Gastrocnemius medialis (tissue), 4 donors: ENCODE measurements around the gene KCTD10. TPM values are rescaled to one million over a fixed set of nuclear protein-coding genes. Genes with fewer than 3 reads are reported as not detected.

Source experiments
- ATAC-seq, 2 donors: fragments of 150-250 bp; one replicate each; pipeline ENCODE4 v1.9.1; 2016
- DNase-seq, 2 donors: peaks; one replicate each; pipeline ENCODE4 v3.0.0-alpha.2; 2019
- H3K27ac ChIP-seq, 4 donors: fragments of 200-600 bp; sonication (generic); 1 replicate in 1 of 4; 2 replicates in 3 of 4; pipeline ENCODE4 v1.5.1; 2016 to 2018; ENCODE audit warnings: mild to moderate bottlenecking in 2 of 4, moderate library complexity in 1 of 4
- H3K27me3 ChIP-seq, 3 donors: fragments of 200-600 bp; sonication (generic) in 2 of 3; 1 replicate in 1 of 3; 2 replicates in 2 of 3; pipeline versions ENCODE4 v1.5.1 to v1.6.0; 2016 to 2019; ENCODE audit warnings: mild to moderate bottlenecking in 1 of 3, moderate library complexity in 1 of 3
- H3K36me3 ChIP-seq, 2 donors: fragments of 200-600 bp; sonication (generic) in 1 of 2; one replicate each; pipeline ENCODE4 v1.5.1; 2017 to 2018
- H3K4me1 ChIP-seq, 2 donors: fragments of 200-600 bp; sonication (generic) in 1 of 2; one replicate each; pipeline ENCODE4 v1.5.1; 2016 to 2017; ENCODE audit warnings: mild to moderate bottlenecking in 2 of 2
- H3K4me3 ChIP-seq, 4 donors: fragments of 200-600 bp; sonication (generic) in 3 of 4; 1 replicate in 1 of 4; 2 replicates in 3 of 4; pipeline ENCODE4 v1.5.1; 2016 to 2019; ENCODE audit warnings: mild to moderate bottlenecking in 2 of 4
- H3K9me3 ChIP-seq, 3 donors: fragments of 200-600 bp; sonication (generic) in 2 of 3; 1 replicate in 1 of 3; 2 replicates in 2 of 3; pipeline ENCODE4 v1.5.1; 2016 to 2019
- POLR2A ChIP-seq, 2 donors: fragments of 450-650 bp; IDR thresholded peaks; one replicate each; pipeline ENCODE4 v1.6.1; 2017; ENCODE audit warnings: antibody characterized with exemption in 2 of 2, mild to moderate bottlenecking in 2 of 2, moderate library complexity in 2 of 2
- in situ Hi-C, 4 donors: fragments of 200-750 bp; cut with MboI; loops; one replicate each; pipeline versions ENCODE4 v1.15.0 to v1.8.0; 2017; ENCODE audit warnings: low sequenced_read_pairs in 4 of 4
- intact Hi-C: fragments of 100-400 bp; cut with DNase I; formaldehyde crosslinking; loops from one replicate; pipeline ENCODE4 v1.15.1; 2023; ENCODE audit warnings: low total_unique reads
- total RNA-seq, 4 donors: library from RNA; depleted of rRNA; stranded (reverse); fragments of >200 nt; gene quantifications; one replicate each; pipeline versions ENCODE4 v1.1.0 to v1.2.3, GENCODE V29; 2016
- TF ChIP-seq, protein P1 (sequence below), 5 experiments: fragments of 450-650 bp in 3 of 5; fragments of 200-600 bp in 2 of 5; sonication (generic) in 2 of 5; IDR thresholded peaks in 4 of 5; conservative IDR thresholded peaks in 1 of 5; 1 replicate in 4 of 5; 2 replicates in 1 of 5; pipeline ENCODE4 v1.5.1; 2016 to 2019; ENCODE audit warnings: antibody characterized with exemption in 5 of 5, mild to moderate bottlenecking in 3 of 5, moderate library complexity in 3 of 5

Gene KCTD10
- total RNA-seq, 4 donors from 2014 or later, result 7.5 to 14.8 (median 10.6) TPM

DNA sequence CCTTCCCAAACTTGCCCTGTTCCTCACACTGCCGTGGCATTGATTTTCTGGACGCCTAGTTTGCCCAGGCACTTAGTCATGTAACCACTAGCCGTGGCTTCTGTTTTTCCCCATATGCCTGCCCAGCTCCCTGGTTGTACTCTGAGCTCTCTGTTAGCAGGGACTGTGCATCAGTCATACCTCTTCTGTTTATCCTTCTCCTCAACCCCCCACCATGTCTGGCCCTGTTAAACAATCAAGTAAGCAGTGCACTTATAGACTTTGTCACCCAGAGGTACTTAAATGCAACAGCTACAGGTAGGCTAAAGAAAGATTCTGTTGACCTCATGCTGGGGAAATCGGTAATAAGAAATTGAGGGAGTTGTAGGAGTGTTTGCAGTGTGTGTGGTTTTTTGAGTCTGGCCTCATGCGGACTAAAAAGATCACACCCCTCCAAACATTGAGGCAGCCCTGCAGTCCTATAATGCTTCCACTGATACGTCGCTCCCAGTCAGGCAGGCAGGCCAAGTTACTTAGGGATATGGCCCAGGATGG, 17.3 kb upstream of the KCTD10 start:
- H3K27me3 ChIP-seq, result no peaks in the 10 kb centered on the region
- peaks cover 0 to 90% of the 10 kb centered on the region in 2 donors for H3K36me3 ChIP-seq
- H3K4me1 ChIP-seq, result peaks cover 0 to 16% of the 10 kb centered on the region in 2 donors
- ATAC-seq (no peak), DNase-seq (no peak)
- no peaks in the 10 kb centered on the region for H3K9me3 ChIP-seq
- in situ Hi-C loops (no loop called here), intact Hi-C loops (no loop called here)
- no peak overlapping the region for H3K27ac ChIP-seq
- TF ChIP-seq, protein P1, sequence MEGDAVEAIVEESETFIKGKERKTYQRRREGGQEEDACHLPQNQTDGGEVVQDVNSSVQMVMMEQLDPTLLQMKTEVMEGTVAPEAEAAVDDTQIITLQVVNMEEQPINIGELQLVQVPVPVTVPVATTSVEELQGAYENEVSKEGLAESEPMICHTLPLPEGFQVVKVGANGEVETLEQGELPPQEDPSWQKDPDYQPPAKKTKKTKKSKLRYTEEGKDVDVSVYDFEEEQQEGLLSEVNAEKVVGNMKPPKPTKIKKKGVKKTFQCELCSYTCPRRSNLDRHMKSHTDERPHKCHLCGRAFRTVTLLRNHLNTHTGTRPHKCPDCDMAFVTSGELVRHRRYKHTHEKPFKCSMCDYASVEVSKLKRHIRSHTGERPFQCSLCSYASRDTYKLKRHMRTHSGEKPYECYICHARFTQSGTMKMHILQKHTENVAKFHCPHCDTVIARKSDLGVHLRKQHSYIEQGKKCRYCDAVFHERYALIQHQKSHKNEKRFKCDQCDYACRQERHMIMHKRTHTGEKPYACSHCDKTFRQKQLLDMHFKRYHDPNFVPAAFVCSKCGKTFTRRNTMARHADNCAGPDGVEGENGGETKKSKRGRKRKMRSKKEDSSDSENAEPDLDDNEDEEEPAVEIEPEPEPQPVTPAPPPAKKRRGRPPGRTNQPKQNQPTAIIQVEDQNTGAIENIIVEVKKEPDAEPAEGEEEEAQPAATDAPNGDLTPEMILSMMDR (IDR thresholded peaks at IDR 0.05 in 4 of 5, conservative IDR thresholded peaks at IDR 0.05 in 1 of 5), result no peak
- TF ChIP-seq POLR2A (IDR thresholded peaks at IDR 0.05), result no peak
- H3K4me3 ChIP-seq, result no peak overlapping the region

DNA sequence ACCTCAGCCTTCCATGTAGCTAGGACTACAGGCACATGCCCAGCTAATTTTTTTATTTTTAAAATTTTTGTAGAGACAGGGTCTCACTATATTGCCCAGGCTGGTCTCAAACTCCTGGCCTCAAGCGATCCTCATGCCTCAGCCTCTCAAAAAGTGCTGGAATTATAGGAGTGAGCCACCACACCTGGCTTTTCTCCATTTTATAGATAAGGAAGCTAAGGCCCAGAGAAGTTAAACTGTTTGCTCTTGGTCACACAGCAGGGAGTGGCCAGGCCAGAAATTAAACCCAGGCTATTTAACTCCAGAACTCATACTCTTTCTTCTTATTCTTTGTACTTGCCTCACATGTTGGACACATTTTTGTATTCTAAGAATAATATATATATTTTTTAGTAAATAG, 16.8 kb upstream of the KCTD10 start:
- H3K4me3 ChIP-seq, result no peak overlapping the region
- H3K27ac ChIP-seq, result no peak overlapping the region
- in situ Hi-C loops, result no loop called here
- ATAC-seq (no peak), DNase-seq (no peak)
- H3K36me3 ChIP-seq, result peaks cover 0 to 90% of the 10 kb centered on the region in 2 donors
- intact Hi-C loops, result no loop called here
- TF ChIP-seq POLR2A (IDR thresholded peaks at IDR 0.05), result no peak
- TF ChIP-seq, protein P1 (IDR thresholded peaks at IDR 0.05 in 4 of 5, conservative IDR thresholded peaks at IDR 0.05 in 1 of 5), result no peak
- no peaks in the 10 kb centered on the region for H3K9me3 ChIP-seq
- no peaks in the 10 kb centered on the region for H3K27me3 ChIP-seq
- peaks cover 0 to 20% of the 10 kb centered on the region in 2 donors for H3K4me1 ChIP-seq

DNA sequence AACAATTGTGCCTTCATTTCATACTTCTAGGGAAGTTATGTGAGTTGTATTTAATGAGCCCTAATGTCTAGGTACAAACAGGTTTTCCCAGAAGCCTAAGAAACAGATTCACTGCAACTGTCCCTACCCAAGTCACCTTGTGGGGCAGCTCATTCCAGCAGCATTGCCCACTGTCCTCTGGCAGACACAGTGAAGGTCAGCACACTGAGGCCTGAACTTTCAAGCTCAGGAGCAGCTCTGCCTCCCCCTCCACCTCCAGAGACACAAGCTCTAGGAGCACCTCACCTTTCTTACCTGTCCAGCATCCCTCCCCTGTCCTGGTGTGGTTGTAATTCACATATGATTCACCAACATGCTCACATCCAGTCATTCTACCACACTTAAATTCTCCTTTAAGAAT, 16.0 kb upstream of the KCTD10 start:
- Histone ChIP-seq H3K27me3 (no peaks in the 10 kb centered on the region), H3K36me3 (peaks cover 0 to 90% of the 10 kb centered on the region in 2 donors), H3K4me3 (no peak overlapping the region), H3K9me3 (no peaks in the 10 kb centered on the region), H3K4me1 (peaks cover 0 to 22% of the 10 kb centered on the region in 2 donors), H3K27ac (no peak overlapping the region)
- ATAC-seq (no peak), DNase-seq (no peak)
- in situ Hi-C loops, result no loop called here
- intact Hi-C loops, result no loop called here
- no peak for TF ChIP-seq POLR2A (IDR thresholded peaks at IDR 0.05)
- TF ChIP-seq, protein P1 (IDR thresholded peaks at IDR 0.05 in 4 of 5, conservative IDR thresholded peaks at IDR 0.05 in 1 of 5), result no peak

DNA sequence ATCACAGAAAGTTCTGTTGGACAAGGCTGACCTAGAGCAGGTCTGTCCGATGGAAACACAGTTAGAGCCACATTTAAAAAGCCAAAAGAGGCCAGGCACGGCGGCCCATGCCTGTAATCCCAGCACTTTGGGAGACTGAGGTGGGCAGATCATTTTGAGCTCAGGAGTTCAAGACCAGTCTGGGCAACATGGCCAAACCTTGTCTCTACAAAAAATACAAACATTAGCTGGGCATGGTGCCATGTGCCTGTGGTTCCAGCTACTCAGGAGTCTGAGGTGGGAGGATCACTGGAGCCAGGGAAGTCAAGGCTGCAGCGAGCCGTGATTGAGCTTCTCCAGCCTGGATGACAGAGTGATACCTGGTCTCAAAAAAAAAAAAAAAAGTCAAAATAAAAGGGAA, 15.3 kb upstream of the KCTD10 start:
- DNase-seq (no peak), ATAC-seq (no peak)
- intact Hi-C loops (no loop called here), in situ Hi-C loops (no loop called here)
- H3K9me3 ChIP-seq, result no peaks in the 10 kb centered on the region
- no peak for TF ChIP-seq POLR2A (IDR thresholded peaks at IDR 0.05)
- TF ChIP-seq, protein P1 (IDR thresholded peaks at IDR 0.05 in 4 of 5, conservative IDR thresholded peaks at IDR 0.05 in 1 of 5), result no peak
- H3K4me1 ChIP-seq, result peaks cover 0 to 22% of the 10 kb centered on the region in 2 donors
- no peak overlapping the region for H3K27ac ChIP-seq
- H3K27me3 ChIP-seq, result no peaks in the 10 kb centered on the region
- H3K36me3 ChIP-seq, result peaks cover 0 to 90% of the 10 kb centered on the region in 2 donors
- H3K4me3 ChIP-seq, result no peak overlapping the region

DNA sequence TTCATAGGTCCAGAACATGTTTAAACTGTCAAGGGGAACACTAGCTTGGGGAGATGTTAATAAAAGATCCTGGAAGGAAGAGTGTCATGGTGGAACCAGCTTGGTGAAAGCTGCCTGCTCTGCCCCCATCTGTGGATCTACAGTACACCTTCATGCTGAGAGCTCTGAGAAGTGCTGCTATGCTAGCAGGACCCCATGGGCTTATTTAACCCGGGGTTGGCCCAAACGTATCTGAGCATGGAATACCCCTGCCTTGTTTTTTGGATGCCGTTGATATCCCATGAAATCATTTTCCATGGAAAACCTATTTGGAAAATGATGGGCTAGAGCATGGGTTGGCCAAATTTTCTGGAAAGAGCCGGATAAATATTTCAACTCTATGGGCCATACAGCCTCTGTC, 14.6 kb upstream of the KCTD10 start:
- Histone ChIP-seq H3K4me1 (peaks cover 0 to 22% of the 10 kb centered on the region in 2 donors), H3K27ac (no peak overlapping the region), H3K36me3 (peaks cover 0 to 92% of the 10 kb centered on the region in 2 donors), H3K27me3 (no peaks in the 10 kb centered on the region), H3K4me3 (no peak overlapping the region), H3K9me3 (no peaks in the 10 kb centered on the region)
- in situ Hi-C loops, result no loop called here
- DNase-seq (no peak), ATAC-seq (no peak)
- intact Hi-C loops, result no loop called here
- TF ChIP-seq, protein P1 (IDR thresholded peaks at IDR 0.05 in 4 of 5, conservative IDR thresholded peaks at IDR 0.05 in 1 of 5), result no peak
- TF ChIP-seq POLR2A (IDR thresholded peaks at IDR 0.05), result no peak
